22Rv1 (cell line): ENCODE results near the gene CCNB2.

Experiments used
- H3K27ac ChIP-seq: fragments of 450-650 bp; 2 replicates; pipeline ENCODE4 v1.5.1; 2017
- CTCF ChIP-seq: fragments of 450-650 bp; IDR thresholded peaks from 2 replicates; pipeline ENCODE4 v1.5.1; 2017; ENCODE audit warnings: mild to moderate bottlenecking
- ZFX ChIP-seq: fragments of 450-650 bp; IDR thresholded peaks from 2 replicates; pipeline ENCODE4 v1.6.1; 2017; ENCODE audit warnings: antibody characterized with exemption, borderline replicate concordance

Gene CCNB2

GRCh38 chr15:59148153-59148833 lies 43.3 kb downstream of the CCNB2 start:
- no peak overlapping the region for H3K27ac ChIP-seq
- TF ChIP-seq CTCF (no peak), ZFX (no peak)

- TF ChIP-seq ZFX = no peak
- TF ChIP-seq CTCF = no peak
- no peak overlapping the region for H3K27ac ChIP-seq
Observed at GRCh38 chr15:59150185-59150584, 45.2 kb downstream of the CCNB2 start.

- no peak for TF ChIP-seq ZFX
- TF ChIP-seq CTCF = no peak
Observed at GRCh38 chr15:59152694-59153450, 47.9 kb downstream of the CCNB2 start.

DNA sequence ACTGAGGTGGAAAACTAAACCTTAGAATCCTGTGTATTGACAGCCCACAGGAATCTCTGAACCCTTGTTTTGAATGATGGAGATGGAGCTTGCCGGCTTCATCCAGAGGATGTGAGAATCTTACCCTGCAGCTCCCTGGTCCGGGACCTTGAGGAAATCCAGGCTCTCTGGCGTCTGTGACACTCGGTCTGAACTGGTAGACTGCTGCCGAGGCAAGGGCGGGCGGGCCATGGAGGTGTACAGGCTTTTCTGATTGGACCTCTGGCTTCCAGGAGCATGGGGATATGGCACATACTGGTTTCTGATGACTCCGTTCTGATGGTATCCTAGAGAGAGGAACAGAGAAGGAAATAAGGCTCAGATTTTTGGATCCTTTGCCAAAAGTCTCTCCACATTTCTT lies 48.5 kb downstream of the CCNB2 start:
- H3K27ac ChIP-seq = no peak overlapping the region
- no peak for TF ChIP-seq CTCF
- TF ChIP-seq ZFX = no peak

More at GRCh38 chr15:59152694-59153450, 47.9 kb downstream of the CCNB2 start:
- H3K27ac ChIP-seq = no peak overlapping the region

DNA sequence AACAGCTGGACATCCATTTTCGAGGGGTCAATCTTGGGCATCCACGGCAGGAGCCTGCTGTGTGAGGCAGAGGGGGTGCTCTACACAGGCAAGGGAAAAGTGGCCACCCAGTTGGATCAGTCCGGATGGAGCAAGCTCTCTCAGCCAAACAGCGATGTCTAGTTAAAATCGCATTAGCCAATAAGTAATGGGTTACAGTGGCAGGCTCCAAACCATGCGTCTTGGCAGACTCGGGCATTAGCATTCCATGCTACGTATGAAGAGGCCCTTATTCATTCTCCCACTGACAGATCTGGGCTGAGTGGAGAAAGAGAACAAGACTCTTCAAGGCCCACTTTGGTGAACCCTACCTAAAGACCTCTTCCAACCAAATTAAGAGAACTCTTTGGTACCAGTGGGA lies 49.3 kb downstream of the CCNB2 start:
- TF ChIP-seq ZFX (no peak), CTCF (no peak)
- no peak overlapping the region for H3K27ac ChIP-seq

- no peak overlapping the region for H3K27ac ChIP-seq
- TF ChIP-seq CTCF (no peak), ZFX (no peak)
Observed at GRCh38 chr15:59155431-59155830, 50.5 kb downstream of the CCNB2 start.

DNA sequence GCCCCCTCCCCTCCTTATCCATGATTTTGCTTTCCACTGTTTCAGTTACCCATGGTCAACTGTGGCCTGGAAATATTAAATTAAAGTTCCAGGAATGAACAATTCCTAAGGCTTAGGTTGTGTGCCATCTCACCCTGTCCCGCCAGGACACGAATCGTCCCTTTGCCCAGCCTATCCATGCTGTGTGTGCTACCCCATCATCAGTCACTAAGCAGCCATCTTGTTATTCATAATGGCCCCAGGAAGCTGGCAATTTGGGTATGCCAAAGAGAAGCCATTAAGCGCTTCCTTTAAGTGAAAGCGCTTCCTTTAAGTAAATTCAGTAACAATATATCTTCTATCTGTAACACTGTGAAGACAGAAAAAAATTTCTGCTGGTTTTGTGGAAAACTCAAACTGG lies 52.5 kb downstream of the CCNB2 start:
- H3K27ac ChIP-seq = no peak overlapping the region
- no peak for TF ChIP-seq ZFX
- TF ChIP-seq CTCF = no peak
